ENCODE measurements around the gene ARHGEF28.

DNA sequence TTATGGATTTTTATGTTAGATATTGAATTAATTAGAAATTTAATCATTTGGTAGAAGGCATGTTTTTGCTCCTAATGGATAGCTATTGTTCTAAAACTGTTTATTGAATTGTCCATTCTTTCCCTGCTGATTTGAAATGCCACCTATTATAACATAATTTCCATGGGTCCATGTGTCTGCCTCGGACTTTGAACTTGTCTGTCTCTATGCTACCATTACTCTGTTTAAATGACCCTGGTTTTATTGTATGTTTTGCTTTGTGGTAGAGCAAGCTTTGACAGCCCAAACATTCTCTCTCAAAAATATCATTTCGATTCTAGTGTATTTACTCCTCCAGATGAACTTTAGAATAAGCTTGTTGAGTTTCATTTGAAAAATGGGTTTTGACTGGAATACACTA, 120.6 kb downstream of the ARHGEF28 start:
- TF ChIP-seq, protein P1, sequence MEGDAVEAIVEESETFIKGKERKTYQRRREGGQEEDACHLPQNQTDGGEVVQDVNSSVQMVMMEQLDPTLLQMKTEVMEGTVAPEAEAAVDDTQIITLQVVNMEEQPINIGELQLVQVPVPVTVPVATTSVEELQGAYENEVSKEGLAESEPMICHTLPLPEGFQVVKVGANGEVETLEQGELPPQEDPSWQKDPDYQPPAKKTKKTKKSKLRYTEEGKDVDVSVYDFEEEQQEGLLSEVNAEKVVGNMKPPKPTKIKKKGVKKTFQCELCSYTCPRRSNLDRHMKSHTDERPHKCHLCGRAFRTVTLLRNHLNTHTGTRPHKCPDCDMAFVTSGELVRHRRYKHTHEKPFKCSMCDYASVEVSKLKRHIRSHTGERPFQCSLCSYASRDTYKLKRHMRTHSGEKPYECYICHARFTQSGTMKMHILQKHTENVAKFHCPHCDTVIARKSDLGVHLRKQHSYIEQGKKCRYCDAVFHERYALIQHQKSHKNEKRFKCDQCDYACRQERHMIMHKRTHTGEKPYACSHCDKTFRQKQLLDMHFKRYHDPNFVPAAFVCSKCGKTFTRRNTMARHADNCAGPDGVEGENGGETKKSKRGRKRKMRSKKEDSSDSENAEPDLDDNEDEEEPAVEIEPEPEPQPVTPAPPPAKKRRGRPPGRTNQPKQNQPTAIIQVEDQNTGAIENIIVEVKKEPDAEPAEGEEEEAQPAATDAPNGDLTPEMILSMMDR (IDR thresholded peaks at IDR 0.05), result no peak
- TF ChIP-seq POLR2AphosphoS5 (IDR thresholded peaks at IDR 0.05) (no peak), POLR2A (IDR thresholded peaks at IDR 0.05) (no peak)
